Left hindlimb (tissue), 1 donor: Measurements from ENCODE around the gene MAVS.
A peak's percentile ranks its signal among the peaks of the same experiment; 100 is the strongest.
"Not testable (repeated sequence)": the region's sequence is repeated elsewhere in the genome, so short reads cannot be mapped to it uniquely, and the experiment has no call there.

Experiments used
- DNase-seq: peaks from one replicate; pipeline ENCODE4 v3.0.0-alpha.2; 2018

The MAVS gene

GRCh38 chr20:3815703-3816315 is 30.8 kb upstream of the MAVS start:
- no peak for DNase-seq

GRCh38 chr20:3818155-3819151 is 28.2 kb upstream of the MAVS start:
- no peak for DNase-seq

GRCh38 chr20:3819411-3820047 is 27.1 kb upstream of the MAVS start:
- DNase-seq: no peak

- DNase-seq: peak; percentile 97
These were observed 26.4 kb upstream of the MAVS start, which contains the start of gene AP5S1 for GRCh38 chr20:3820048-3820900. Gene AP5S1 (plus strand): TSS chr20:3820547. CDS start chr20:3822118, 1,571 bp downstream.

GRCh38 chr20:3820901-3821727 is 25.5 kb upstream of the MAVS start:
- no peak for DNase-seq

GRCh38 chr20:3821996-3822395 is 24.6 kb upstream of the MAVS start:
- no peak for DNase-seq

GRCh38 chr20:3823881-3824280 is 22.8 kb upstream of the MAVS start:
- no peak for DNase-seq

- no peak for DNase-seq
These were observed 21.1 kb upstream of the MAVS start for GRCh38 chr20:3825526-3825925.

GRCh38 chr20:3826420-3826819 is 20.2 kb upstream of the MAVS start:
- DNase-seq: no peak

GRCh38 chr20:3828798-3829197 is 17.8 kb upstream of the MAVS start:
- DNase-seq: no peak

- not testable (repeated sequence) for DNase-seq
These were observed 16.7 kb upstream of the MAVS start for GRCh38 chr20:3829891-3830290.

GRCh38 chr20:3836132-3836531 is 10.5 kb upstream of the MAVS start:
- no peak for DNase-seq

- no peak for DNase-seq
These were observed 7.3 kb upstream of the MAVS start for GRCh38 chr20:3839328-3839727.

- DNase-seq: not testable (repeated sequence)
These were observed 6.4 kb upstream of the MAVS start for GRCh38 chr20:3840201-3840600.

GRCh38 chr20:3842348-3842930 is 4.2 kb upstream of the MAVS start:
- no peak for DNase-seq

- no peak for DNase-seq
These were observed 3.1 kb upstream of the MAVS start for GRCh38 chr20:3843490-3843889.

GRCh38 chr20:3843990-3844619 is 2.5 kb upstream of the MAVS start:
- DNase-seq: not testable (repeated sequence)

GRCh38 chr20:3846378-3846739 is 275 bp upstream of the MAVS start:
- no peak for DNase-seq

- no peak for DNase-seq
These were observed 851 bp downstream of the MAVS start for GRCh38 chr20:3847429-3847940.

- no peak for DNase-seq
These were observed 1.9 kb downstream of the MAVS start for GRCh38 chr20:3848565-3848964.

- DNase-seq: no peak
These were observed 7.8 kb downstream of the MAVS start for GRCh38 chr20:3854462-3854871.
